Dendritic cell treated with granulocyte-macrophage colony-stimulating factor and Interleukin-4, amounts not matched to agents 40 ng/mL and 50 ng/mL, for 4 days (primary cell): ENCODE results near the gene SS18L1.
A peak's percentile ranks its signal among the peaks of the same experiment; 100 is the strongest.

ENCODE experiments used
- H3K27ac Mint-ChIP-seq: one replicate; pipeline ENCODE4 v1.8.0; 2022; ENCODE audit warnings: mild to moderate bottlenecking, mixed read lengths
- H3K27me3 Mint-ChIP-seq: one replicate; pipeline ENCODE4 v1.8.0; 2022; ENCODE audit warnings: mild to moderate bottlenecking, mixed read lengths
- H3K36me3 Mint-ChIP-seq: one replicate; pipeline ENCODE4 v1.8.0; 2022; ENCODE audit warnings: low read depth, mixed read lengths
- H3K4me1 Mint-ChIP-seq: one replicate; pipeline ENCODE4 v1.8.0; 2022; ENCODE audit warnings: low read depth, mixed read lengths
- H3K4me3 Mint-ChIP-seq: one replicate; pipeline ENCODE4 v1.8.0; 2022; ENCODE audit warnings: mild to moderate bottlenecking, moderate library complexity, mixed read lengths
- H3K9me3 Mint-ChIP-seq: one replicate; pipeline ENCODE4 v1.8.0; 2022; ENCODE audit warnings: mixed read lengths
- intact Hi-C: fragments of 100-400 bp; cut with micrococcal nuclease; formaldehyde crosslinking; loops from one replicate; pipeline ENCODE4 v1.15.0; 2022

SS18L1 gene

GRCh38 chr20:62186096-62186426, 42.5 kb downstream of the SS18L1 start:
- H3K9me3 Mint-ChIP-seq, result no peaks in the 10 kb centered on the region
- peaks cover 51% of the 10 kb centered on the region for H3K4me1 Mint-ChIP-seq
- intact Hi-C loops, result loop anchor here (10.0 kb wide), 1 partner anchor 1029 kb away; the partner anchor contains the start of gene YTHDF1
- H3K4me3 Mint-ChIP-seq, result no peak overlapping the region
- peaks cover 33% of the 10 kb centered on the region for H3K36me3 Mint-ChIP-seq
- H3K27ac Mint-ChIP-seq, result peak overlapping the region; percentile 67
- H3K27me3 Mint-ChIP-seq, result no peaks in the 10 kb centered on the region

- peaks cover 51% of the 10 kb centered on the region for H3K4me1 Mint-ChIP-seq
- no peaks in the 10 kb centered on the region for H3K9me3 Mint-ChIP-seq
- intact Hi-C loops, result loop anchor here (10.0 kb wide), 1 partner anchor 1028 kb away; the partner anchor contains the start of gene YTHDF1
- H3K27ac Mint-ChIP-seq, result peak overlapping the region; percentile 67
- no peaks in the 10 kb centered on the region for H3K27me3 Mint-ChIP-seq
- no peak overlapping the region for H3K4me3 Mint-ChIP-seq
- peaks cover 44% of the 10 kb centered on the region for H3K36me3 Mint-ChIP-seq
These were observed 43.6 kb downstream of the SS18L1 start for GRCh38 chr20:62186887-62187866.

- peaks cover 25% of the 10 kb centered on the region for H3K4me1 Mint-ChIP-seq
- peaks cover 67% of the 10 kb centered on the region for H3K36me3 Mint-ChIP-seq
- no peak overlapping the region for H3K4me3 Mint-ChIP-seq
- intact Hi-C loops, result no loop called here
- H3K27me3 Mint-ChIP-seq, result no peaks in the 10 kb centered on the region
- H3K9me3 Mint-ChIP-seq, result no peaks in the 10 kb centered on the region
- H3K27ac Mint-ChIP-seq, result no peak overlapping the region
These were observed 47.3 kb downstream of the SS18L1 start for GRCh38 chr20:62190639-62191411.

GRCh38 chr20:62191781-62192559, 48.4 kb downstream of the SS18L1 start:
- intact Hi-C loops, result no loop called here
- H3K27ac Mint-ChIP-seq, result no peak overlapping the region
- H3K36me3 Mint-ChIP-seq, result peaks cover 77% of the 10 kb centered on the region
- H3K4me3 Mint-ChIP-seq, result no peak overlapping the region
- H3K4me1 Mint-ChIP-seq, result peaks cover 14% of the 10 kb centered on the region
- H3K9me3 Mint-ChIP-seq, result no peaks in the 10 kb centered on the region
- H3K27me3 Mint-ChIP-seq, result no peaks in the 10 kb centered on the region

- peaks cover 83% of the 10 kb centered on the region for H3K36me3 Mint-ChIP-seq
- H3K27ac Mint-ChIP-seq, result no peak overlapping the region
- H3K4me1 Mint-ChIP-seq, result peaks cover 8% of the 10 kb centered on the region
- H3K9me3 Mint-ChIP-seq, result no peaks in the 10 kb centered on the region
- intact Hi-C loops, result no loop called here
- no peaks in the 10 kb centered on the region for H3K27me3 Mint-ChIP-seq
- no peak overlapping the region for H3K4me3 Mint-ChIP-seq
These were observed 49.1 kb downstream of the SS18L1 start for GRCh38 chr20:62192635-62193034.

GRCh38 chr20:62193079-62194025, 49.8 kb downstream of the SS18L1 start:
- Mint-ChIP-seq H3K4me3 (no peak overlapping the region), H3K4me1 (peaks cover under 1% of the 10 kb centered on the region), H3K27ac (no peak overlapping the region), H3K9me3 (no peaks in the 10 kb centered on the region), H3K36me3 (peaks cover 90% of the 10 kb centered on the region), H3K27me3 (no peaks in the 10 kb centered on the region)
- intact Hi-C loops, result no loop called here

GRCh38 chr20:62195075-62195405, 51.5 kb downstream of the SS18L1 start:
- H3K4me1 Mint-ChIP-seq, result no peaks in the 10 kb centered on the region
- intact Hi-C loops, result no loop called here

GRCh38 chr20:62195736-62196135, 52.2 kb downstream of the SS18L1 start:
- H3K4me1 Mint-ChIP-seq, result no peaks in the 10 kb centered on the region
- no peak overlapping the region for H3K27ac Mint-ChIP-seq
- H3K36me3 Mint-ChIP-seq, result peaks cover 95% of the 10 kb centered on the region
- intact Hi-C loops, result no loop called here
- no peaks in the 10 kb centered on the region for H3K27me3 Mint-ChIP-seq
- H3K9me3 Mint-ChIP-seq, result no peaks in the 10 kb centered on the region
- H3K4me3 Mint-ChIP-seq, result no peak overlapping the region

More at GRCh38 chr20:62195075-62195405, 51.5 kb downstream of the SS18L1 start:
- Mint-ChIP-seq H3K9me3 (no peaks in the 10 kb centered on the region), H3K27ac (no peak overlapping the region), H3K27me3 (no peaks in the 10 kb centered on the region), H3K36me3 (peaks cover 95% of the 10 kb centered on the region), H3K4me3 (no peak overlapping the region)

- H3K36me3 Mint-ChIP-seq, result peaks cover 95% of the 10 kb centered on the region
- H3K4me3 Mint-ChIP-seq, result no peak overlapping the region
- intact Hi-C loops, result no loop called here
- H3K9me3 Mint-ChIP-seq, result no peaks in the 10 kb centered on the region
- no peaks in the 10 kb centered on the region for H3K27me3 Mint-ChIP-seq
- H3K27ac Mint-ChIP-seq, result no peak overlapping the region
- H3K4me1 Mint-ChIP-seq, result no peaks in the 10 kb centered on the region
These were observed 52.7 kb downstream of the SS18L1 start for GRCh38 chr20:62196286-62196685.

- Mint-ChIP-seq H3K4me1 (no peaks in the 10 kb centered on the region), H3K27ac (no peak overlapping the region), H3K4me3 (no peak overlapping the region), H3K27me3 (no peaks in the 10 kb centered on the region), H3K36me3 (peaks cover 95% of the 10 kb centered on the region), H3K9me3 (no peaks in the 10 kb centered on the region)
- intact Hi-C loops, result no loop called here
These were observed 53.7 kb downstream of the SS18L1 start for GRCh38 chr20:62197311-62197710.

GRCh38 chr20:62197801-62198200, 54.2 kb downstream of the SS18L1 start:
- no peak overlapping the region for H3K4me3 Mint-ChIP-seq
- peaks cover 98% of the 10 kb centered on the region for H3K36me3 Mint-ChIP-seq
- H3K9me3 Mint-ChIP-seq, result no peaks in the 10 kb centered on the region
- intact Hi-C loops, result no loop called here
- H3K27ac Mint-ChIP-seq, result no peak overlapping the region
- no peaks in the 10 kb centered on the region for H3K4me1 Mint-ChIP-seq
- no peaks in the 10 kb centered on the region for H3K27me3 Mint-ChIP-seq

- Mint-ChIP-seq H3K4me1 (no peaks in the 10 kb centered on the region), H3K36me3 (peaks cover 98% of the 10 kb centered on the region), H3K4me3 (no peak overlapping the region), H3K27me3 (no peaks in the 10 kb centered on the region), H3K27ac (no peak overlapping the region), H3K9me3 (no peaks in the 10 kb centered on the region)
- intact Hi-C loops, result no loop called here
These were observed 54.9 kb downstream of the SS18L1 start for GRCh38 chr20:62198496-62198895.

- Mint-ChIP-seq H3K4me3 (no peak overlapping the region), H3K9me3 (no peaks in the 10 kb centered on the region), H3K36me3 (peaks cover 98% of the 10 kb centered on the region), H3K27me3 (no peaks in the 10 kb centered on the region), H3K27ac (no peak overlapping the region), H3K4me1 (no peaks in the 10 kb centered on the region)
- intact Hi-C loops, result no loop called here
These were observed 55.4 kb downstream of the SS18L1 start for GRCh38 chr20:62198931-62199330.
